COR-L47 (cell line): Measurements from ENCODE around the gene TBL1XR1.

ENCODE experiments used
- DNase-seq: peaks from one replicate; lab custom pipeline; 2025; lab: John Stamatoyannopoulos, UW

The TBL1XR1 gene

GRCh38 chr3:177197041-177197726 lies at the start of gene TBL1XR1:
Gene TBL1XR1 (minus strand): TSS chr3:177197482. CDS start chr3:177064977, 132,505 bp downstream.
- peak; percentile 97 for DNase-seq

DNA sequence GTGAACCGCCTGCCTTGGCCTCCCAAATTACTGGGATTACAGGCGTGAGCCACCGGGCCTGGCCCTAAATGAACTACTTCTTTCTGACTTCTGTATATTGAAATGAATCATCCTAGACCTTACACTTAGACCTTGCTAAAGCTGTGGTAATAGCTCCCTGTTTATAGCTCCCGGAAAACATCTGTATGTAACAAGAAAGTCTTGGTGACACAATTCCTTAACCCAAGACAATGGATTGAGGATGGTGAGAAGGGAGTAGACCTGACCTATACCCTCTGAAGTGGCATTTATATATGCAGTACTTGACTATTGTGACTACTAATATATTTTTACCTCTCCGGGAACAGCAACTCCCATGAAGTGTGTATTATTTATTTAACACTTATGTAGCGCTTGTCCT lies 48.0 kb upstream of the TBL1XR1 start:
- DNase-seq, result no peak

DNA sequence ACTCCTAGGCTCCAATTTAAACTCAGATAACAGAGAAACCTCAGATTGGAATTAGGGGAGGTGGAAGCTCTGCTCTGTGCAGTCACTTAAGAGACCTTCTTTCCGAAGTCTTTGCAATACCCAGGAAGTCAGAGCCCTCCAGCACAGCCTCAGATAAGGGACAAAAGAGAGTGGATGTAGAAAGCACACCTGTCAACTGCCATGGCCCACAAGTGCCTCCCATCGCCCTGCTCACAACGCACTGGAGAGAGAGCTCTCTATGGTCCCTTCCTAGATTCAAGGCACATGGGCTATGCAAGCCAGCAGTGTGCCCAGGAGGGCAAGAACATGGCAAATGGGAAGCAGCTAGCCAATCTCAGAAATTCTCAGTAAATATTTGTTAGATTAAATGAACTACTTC lies 47.3 kb upstream of the TBL1XR1 start:
- DNase-seq, result no peak

- DNase-seq, result no peak
Observed at GRCh38 chr3:177238686-177239216, 41.5 kb upstream of the TBL1XR1 start.

GRCh38 chr3:177237206-177237605 lies 39.9 kb upstream of the TBL1XR1 start:
- no peak for DNase-seq

DNA sequence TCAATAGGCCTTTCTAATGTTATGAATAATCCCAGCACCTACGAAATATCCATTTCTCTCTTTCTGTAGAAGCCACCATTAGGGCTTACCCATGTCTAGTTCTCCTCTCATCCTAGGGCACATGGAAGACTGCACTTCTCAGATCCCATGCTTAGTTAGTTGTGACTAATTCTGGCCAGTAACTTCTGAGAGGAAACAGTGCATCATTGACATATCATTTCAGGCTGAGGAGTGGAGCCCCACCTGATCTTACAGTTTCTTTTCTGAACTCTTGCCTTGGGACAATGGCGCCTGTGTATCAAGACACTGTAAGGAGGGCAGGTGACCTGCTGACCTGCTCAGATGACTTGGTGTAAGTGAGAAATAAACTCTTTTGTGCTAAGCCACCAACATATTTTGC lies 39.4 kb upstream of the TBL1XR1 start:
- no peak for DNase-seq

DNA sequence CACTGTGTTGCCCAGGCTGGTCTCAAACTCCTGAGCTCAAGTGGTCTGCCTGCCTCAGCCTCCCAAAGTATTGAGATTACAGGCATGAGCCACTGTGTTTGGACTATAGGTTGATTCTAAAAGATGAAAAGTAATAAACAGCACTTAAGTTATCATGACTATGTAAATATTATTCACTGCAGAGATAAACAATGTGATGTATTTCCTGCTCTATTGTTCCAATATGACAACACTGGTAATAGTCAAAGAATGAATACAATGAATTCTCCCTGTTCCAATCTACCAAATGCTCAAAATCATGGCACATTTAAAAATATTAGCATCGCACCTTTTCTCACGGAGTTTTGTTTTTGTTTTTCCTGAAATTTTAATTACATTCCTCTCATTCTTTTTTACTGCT lies 36.8 kb upstream of the TBL1XR1 start:
- DNase-seq, result no peak

DNA sequence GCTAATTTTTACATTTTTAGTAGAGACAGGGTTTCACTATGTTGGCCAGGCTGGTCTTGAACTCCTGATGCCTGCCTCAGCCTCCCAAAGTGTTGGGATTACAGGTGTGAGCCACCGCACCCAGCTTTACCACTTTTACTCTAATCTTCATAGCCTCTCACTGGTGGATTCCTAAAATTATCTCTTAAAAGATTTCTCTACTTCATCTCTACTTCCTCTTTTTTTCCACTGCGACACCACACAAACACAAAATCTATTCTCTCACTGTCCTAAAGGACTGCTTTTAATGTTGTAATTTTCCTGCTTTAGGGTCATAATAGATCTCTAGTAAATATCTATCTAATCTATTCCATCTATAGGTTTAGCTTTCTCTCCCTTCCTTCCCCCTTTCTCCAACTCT lies 34.0 kb upstream of the TBL1XR1 start:
- DNase-seq, result no peak

DNA sequence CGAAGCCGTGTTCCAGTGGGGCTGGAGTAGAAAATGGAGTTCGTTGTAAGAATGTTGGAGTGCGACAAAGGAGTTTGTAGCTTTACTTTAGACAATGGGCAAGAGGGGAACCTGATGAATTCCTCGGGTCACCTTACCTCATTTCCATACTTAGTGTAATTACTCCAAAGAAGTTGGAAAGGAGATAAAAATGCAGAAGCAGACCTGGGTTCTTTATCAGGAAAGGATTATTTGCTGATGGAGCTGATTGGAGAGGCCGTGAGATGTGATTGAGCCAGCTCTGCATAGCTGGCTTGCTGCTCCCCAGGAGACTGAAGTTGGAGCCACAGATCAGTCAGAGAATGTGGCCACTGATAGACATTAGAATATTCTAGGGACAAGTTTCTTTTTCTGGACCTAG lies 33.4 kb upstream of the TBL1XR1 start:
- no peak for DNase-seq

- no peak for DNase-seq
Observed at GRCh38 chr3:177229791-177230190, 32.5 kb upstream of the TBL1XR1 start.

DNA sequence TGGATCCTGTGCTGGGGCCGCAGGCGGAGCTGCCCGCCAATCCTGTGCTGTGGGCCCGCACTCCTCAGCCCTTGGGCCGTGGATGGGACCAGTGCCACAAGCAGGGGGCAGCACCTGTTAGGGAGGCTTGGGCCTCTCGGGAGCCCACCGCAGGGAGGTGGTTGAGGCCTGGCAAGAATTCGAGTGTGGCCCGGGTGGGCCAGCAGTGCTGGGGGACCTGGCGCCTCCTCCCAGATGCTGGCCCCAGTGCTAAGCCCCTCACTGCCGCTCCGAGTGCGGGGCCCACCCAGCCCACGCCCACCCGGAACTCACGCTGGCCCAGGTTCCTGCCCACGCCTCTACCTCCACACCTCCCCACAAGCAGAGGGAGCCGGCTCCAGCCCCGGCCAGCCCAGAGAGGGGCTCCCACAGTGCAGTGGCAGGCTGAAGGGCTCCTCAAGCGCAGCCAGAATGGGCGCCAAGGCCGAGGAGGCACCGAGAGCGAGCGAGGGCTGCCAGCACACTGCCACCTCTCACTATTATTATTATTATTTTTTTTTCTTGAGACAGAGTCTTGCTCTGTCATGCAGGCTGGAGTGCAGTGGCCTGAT lies 31.4 kb upstream of the TBL1XR1 start:
- DNase-seq, result no peak

GRCh38 chr3:177224414-177224813 lies 27.1 kb upstream of the TBL1XR1 start:
- no peak for DNase-seq

DNA sequence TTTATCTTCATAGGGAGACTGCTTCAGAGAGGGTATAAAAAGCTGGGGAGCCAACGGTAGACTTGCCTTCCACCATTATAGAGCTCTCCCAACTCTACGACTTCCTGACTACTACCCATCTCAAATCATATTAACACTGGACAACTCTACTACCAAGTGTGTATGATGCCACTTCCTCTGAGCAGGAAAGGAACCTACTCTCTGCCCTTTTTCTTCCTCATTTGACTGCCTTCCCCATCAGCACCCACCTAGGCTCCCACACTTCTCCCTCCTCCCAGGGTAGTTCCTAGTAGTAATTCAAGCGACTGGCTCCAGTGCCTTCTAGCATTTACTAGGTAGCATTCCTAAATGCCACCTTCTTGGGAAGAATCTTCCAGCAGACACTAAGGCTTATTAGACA lies 24.5 kb upstream of the TBL1XR1 start:
- DNase-seq, result no peak

- no peak for DNase-seq
Observed at GRCh38 chr3:177220136-177220974, 23.1 kb upstream of the TBL1XR1 start.

DNA sequence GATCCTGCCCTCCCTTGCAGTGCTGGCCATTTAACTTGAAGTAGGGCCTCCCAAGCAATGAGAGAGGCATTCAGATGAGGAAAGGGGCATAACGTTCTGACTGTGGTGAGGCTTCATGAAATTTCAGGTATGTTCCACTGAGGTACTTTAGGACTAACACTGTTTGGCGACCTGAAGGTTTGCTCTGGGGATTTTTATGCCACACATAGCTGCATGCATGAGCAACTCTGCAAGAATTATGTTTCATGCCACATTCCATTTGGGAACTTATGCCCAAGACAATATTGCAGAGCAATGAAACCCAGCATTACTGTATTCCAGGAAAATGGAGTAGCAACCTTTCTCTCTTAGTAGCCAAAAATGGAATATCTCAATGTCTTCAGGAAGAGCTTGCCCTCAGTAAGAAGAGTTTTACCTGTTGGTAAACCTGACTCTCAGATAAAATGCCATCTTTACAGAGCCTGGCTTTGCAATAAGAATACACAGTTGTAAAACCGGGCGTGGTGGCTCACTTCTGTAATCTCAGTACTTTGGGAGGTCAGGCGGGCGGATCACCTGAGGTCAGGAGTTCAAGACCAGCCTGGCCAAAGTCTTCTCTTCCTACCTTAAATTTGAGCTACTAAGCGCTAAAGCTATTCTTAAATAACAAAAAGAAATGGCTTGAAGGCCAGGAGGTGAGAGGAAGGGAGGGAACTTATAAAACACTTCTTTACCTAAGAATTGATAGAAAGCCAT lies 16.7 kb upstream of the TBL1XR1 start:
- no peak for DNase-seq

DNA sequence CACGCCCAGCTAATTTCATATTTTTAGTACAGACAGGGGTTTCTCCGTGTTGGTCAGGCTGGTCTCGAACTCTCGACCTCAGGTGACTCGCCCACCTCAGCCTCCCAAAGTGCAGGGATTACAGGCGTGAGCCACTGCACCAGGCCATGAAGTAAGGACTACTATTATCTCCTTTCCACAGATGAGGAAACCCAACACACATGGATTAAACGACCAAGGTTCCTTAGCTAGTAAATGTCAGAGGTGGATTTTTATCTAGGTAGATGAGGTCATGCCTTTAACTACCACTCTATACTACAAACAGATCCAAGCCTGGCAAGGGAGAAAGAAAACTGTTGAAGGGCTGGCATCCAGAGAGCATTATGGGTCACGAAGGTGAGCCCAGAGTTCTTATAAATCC lies 15.5 kb upstream of the TBL1XR1 start:
- no peak for DNase-seq

DNA sequence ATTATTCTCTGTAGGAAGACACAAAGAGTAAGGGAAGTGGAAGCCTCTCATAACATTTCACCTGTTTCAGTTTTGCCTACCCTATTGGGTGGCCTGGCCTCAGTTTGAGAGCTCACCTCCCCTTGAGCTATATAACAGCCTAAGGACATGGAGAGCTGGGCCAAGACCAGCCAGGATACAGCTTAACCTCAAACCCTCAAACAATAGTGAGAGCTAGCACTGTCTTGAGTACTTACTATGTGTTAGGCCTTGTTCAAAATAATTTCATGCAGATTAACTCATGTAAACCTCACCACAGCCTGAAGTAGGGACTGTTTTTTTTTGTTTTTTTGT lies 15.0 kb upstream of the TBL1XR1 start:
- no peak for DNase-seq

- DNase-seq, result peak; percentile 96
Observed at GRCh38 chr3:177211503-177212277, 14.4 kb upstream of the TBL1XR1 start.

DNA sequence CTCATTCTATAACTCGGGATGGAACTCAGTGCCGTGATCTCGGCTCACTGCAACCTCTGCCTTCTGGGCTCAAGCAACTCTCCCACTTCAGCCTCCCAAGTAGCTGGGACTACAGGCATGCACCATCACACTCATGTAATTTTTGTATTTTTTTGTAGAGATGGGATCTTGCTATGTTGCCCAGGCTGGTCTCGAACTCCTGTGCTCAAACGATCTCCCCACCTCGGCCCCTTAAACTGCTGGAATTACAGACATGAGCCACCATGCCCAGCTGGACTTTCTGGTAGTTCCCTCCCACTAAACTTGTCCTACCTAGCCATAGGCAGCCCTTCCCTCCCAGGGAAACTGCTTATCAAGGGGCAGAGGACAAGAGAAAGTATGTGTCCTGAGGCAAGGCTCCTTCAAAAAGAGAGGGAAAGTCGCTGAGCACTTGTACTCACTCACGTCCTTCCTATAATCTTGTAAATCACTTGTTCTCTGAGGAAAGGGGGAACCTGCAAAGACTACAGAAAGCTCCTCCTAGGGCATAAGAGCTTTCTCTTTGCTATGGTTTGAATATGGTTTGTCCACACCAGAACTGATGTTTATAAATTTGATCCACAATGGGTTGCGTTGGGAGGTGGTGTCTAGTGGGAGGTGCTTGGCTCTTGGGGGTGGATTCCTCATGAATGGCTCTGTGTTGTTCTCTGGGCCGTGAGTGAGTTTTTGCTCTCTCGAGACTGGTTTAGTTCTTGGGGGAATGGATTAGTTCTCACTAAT lies 13.6 kb upstream of the TBL1XR1 start:
- no peak for DNase-seq

DNA sequence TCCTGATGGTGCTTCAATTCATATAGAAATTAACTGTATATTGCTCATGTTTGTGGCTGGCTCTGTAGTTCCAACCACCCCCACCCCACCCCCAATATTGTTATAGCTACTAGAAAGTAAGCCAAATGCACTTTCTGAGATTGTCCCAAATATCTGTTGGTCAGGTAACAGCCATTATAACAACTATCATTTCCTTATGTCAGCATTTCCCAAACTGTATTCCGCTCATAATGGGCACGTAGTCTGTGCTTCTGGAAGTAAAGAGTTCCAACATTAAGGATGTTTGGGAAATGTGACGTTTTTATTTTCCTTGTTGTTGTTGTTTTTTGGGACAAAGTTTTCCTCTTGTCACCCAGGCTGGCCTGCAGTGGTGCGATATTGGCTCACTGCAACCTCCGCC lies 12.2 kb upstream of the TBL1XR1 start:
- no peak for DNase-seq

- DNase-seq, result no peak
Observed at GRCh38 chr3:177208781-177209180, 11.5 kb upstream of the TBL1XR1 start.
